ENCODE measurements around the gene HMGXB4.

HMGXB4 gene

GRCh38 chr22:35258191-35258988, 1.1 kb downstream of the HMGXB4 start:
- DNase-seq: no peak

DNA sequence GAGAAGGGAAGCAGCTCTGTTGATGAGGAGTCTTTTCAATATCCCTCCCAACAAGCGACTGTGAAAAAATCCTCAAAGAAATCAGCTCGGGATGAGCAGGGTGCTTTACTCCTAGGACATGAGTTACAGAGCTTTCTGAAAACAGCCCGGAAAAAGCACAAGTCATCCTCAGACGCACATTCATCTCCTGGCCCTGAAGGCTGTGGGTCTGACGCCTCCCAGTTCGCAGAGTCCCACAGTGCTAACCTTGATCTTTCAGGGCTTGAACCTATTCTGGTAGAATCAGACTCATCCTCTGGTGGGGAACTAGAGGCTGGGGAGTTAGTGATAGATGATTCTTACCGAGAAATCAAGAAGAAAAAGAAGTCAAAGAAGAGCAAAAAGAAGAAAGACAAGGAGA, 7.7 kb downstream of the HMGXB4 start:
- no peak for DNase-seq

DNA sequence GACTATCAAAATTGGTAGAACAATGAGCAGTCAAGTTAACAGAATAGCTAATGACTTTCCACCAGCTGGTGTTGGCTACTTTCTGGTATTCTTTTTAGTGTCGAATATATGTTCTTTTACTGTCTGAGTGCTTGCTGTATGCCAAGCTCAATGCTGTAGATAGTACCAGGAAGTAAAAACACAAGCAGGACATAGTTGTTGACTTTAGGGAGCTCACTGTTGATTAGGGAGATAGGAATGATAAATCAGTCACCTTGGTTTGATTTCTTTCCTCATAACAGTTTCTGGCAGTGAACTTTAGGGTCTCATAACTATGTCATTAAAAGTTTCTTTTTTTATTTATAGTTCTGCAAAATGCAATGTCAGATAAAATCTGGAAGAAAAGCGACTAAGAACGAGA, 9.0 kb downstream of the HMGXB4 start:
- DNase-seq: no peak

GRCh38 chr22:35269630-35270029, 12.3 kb downstream of the HMGXB4 start:
- no peak for DNase-seq

DNA sequence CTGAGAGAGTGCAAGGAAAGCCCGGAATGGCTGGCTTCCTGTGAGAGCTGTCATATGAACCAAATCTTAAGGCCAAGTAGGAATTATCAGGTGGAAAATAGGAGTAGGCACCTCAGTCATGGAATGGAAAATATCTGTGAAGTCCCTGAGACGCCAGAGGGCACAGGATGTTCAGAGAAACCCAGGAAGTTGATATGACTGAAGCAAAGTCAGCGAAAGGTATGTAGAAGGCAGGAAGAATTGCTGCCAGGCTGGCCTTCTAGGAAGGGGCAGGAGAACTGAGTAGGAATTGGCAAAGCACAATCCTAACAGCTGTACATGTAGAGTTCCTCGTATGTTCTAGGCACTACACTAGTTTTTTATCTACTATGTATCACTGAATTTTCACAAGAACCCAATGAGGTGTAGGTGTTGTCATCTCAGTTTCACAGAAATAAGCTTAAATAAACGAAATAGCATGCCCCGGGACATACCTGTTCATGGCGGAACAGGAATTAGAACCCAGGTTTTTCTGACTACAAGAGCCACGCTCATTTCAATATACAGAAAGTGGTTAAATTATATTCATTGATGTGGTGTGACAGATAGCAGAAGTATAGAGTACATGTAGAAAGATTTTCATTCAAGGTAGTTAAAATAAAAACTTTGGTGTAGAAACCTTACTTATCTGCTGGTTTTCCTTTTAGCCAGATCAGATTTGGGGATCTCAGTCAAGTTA, 17.0 kb downstream of the HMGXB4 start:
- DNase-seq: no peak

DNA sequence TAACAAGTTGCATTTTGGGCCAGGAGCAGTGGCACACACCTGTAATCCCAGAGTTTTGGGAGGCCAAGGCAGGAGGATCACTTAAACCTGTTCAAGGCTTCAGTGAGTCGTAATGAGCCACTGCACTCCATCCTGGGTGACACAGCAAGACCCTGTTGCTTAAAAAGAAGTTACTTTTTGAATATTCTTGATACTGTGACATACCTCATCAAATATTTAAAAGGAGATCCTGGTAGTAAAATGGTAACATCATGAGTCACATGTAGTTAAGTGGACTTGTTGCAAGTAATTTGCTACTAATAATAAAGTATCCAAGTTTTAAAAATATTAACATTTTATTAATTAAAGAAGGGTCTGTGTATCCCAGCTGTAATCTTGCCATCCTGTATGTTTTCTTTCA, 18.3 kb downstream of the HMGXB4 start:
- no peak for DNase-seq

- DNase-seq: no peak
Measured at GRCh38 chr22:35276019-35276418, 18.7 kb downstream of the HMGXB4 start.

DNA sequence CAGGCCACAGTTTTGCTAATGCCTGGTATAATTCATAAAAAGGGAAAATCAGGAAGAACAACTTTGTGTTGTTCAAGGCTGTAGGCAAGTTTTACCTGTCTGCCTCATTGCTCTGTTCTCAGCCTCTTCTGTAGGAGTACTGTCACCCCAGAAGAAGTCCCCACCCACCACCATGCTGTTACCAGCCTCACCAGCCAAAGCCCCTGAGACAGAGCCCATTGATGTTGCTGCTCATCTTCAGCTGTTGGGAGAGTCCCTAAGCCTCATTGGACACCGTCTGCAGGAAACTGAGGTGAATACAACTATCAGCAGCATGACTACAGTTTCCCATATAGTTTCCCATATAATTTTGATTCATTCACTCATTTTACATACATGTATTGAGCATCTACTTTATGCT, 30.8 kb downstream of the HMGXB4 start:
- DNase-seq: no peak

- DNase-seq: no peak
Measured at GRCh38 chr22:35292786-35293185, 35.5 kb downstream of the HMGXB4 start.

- DNase-seq: no peak
Measured at GRCh38 chr22:35296051-35296450, 38.8 kb downstream of the HMGXB4 start.

DNA sequence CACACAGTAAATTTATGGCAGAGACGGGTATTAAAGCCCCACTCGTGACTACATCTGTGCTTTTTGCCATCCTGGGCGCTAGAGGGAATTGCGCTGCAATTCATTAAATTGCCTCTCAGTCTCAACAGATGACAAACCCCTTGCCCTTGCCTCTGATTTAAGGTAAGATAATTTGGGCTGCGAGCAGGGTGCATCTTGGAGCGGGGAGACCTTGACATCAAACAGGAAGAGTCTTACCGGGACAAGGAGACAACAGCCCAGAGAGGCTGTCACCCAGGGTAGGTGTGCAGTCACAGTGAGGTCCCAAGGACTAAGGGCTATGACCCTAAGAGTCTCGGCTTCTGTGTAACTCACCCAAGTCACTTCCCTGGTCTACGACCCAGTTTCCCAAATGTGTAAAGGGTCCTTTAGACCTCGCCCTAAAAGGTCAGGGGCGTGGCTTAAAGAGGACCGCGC, 42.0 kb downstream of the HMGXB4 start:
- peak; percentile 7 for DNase-seq

GRCh38 chr22:35299673-35300499, 42.6 kb downstream of the HMGXB4 start, which contains the start of gene TOM1:
Gene TOM1, plus strand, starts transcription at chr22:35299894. Its CDS starts 35 bp downstream, at chr22:35299929.
- peak; percentile 89 for DNase-seq

DNA sequence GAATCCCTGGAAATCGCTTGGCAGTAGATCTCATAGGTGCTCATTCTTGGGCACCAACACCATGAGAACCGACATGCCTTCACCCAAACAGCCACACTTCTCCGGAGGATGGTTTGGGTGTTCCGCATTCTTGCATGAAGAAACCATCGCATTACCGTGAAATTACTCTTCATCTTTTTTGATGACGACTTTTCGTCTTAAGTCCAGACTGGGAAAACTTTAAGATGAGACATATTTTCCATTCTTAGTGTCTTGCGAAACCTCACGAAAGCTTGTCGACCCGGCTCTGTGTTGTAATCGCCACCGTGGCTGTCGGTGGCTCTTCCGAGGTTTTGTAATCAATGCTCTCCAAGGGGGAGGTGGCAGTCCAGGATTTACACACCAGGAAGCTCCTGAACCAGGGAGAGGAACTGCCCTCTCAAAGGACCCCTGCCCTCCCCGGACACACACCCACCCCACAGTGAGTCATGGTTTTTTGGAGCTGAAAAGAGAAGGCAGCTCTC, 44.1 kb downstream of the HMGXB4 start:
- DNase-seq: no peak

- no peak for DNase-seq
Measured at GRCh38 chr22:35303029-35303624, 45.8 kb downstream of the HMGXB4 start.

DNA sequence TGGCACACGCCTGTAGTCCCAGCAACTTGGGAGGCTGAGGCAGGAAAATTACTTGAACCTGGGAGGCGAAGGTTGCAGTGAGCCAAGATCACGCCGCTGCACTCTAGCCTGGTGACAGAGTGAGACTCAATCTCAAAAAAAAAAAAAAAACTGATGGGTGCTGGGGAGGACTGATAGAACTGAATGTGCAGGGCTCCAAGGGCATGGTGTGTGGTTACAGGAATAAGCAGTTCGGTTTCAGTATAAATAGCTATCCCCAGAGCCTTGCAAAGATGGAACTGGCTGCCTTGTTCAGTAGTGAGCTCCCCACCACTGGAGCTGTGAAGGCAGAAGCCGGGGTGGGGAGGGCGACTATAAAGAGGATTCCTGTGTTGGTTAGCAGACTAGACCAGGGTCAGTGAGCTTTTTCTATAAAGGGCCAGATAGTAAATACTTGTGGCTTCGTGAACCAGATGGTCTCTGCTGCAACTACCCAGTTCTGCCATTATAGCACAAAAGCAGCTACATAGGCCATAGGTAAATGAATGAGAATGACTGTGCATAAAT, 48.3 kb downstream of the HMGXB4 start:
- no peak for DNase-seq

DNA sequence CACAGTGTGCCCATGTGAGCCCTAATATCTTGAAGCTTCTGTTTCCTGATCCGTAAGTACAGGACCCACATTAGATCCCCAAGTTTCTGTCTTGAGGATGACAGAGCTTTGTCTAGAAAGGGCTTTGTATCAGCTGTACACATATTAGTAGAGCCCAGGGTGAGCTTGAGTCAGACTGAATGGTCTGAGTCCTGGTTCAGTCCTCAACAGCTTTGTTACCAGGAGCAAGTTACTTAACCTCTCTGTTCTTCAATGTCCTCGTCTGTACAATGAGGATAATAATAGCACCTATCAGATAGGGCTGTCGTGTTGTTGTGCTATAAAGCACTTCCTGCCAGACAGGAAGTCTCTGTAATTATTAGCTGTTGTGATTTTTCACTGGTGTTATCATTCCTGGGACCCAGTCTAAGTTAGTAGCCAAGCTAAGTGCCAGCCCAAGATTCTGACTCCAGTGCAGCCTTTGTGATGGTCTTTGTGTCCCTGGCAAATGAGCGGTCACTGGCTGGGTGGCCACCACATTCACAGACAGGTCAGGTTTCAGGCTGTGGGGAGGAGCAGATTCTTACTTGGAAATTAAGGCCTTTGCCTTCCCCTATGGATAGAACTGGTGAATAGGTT, 49.2 kb downstream of the HMGXB4 start:
- DNase-seq: no peak

- no peak for DNase-seq
Measured at GRCh38 chr22:35307372-35307771, 50.1 kb downstream of the HMGXB4 start.

- DNase-seq: no peak
Measured at GRCh38 chr22:35307892-35308291, 50.6 kb downstream of the HMGXB4 start.

DNA sequence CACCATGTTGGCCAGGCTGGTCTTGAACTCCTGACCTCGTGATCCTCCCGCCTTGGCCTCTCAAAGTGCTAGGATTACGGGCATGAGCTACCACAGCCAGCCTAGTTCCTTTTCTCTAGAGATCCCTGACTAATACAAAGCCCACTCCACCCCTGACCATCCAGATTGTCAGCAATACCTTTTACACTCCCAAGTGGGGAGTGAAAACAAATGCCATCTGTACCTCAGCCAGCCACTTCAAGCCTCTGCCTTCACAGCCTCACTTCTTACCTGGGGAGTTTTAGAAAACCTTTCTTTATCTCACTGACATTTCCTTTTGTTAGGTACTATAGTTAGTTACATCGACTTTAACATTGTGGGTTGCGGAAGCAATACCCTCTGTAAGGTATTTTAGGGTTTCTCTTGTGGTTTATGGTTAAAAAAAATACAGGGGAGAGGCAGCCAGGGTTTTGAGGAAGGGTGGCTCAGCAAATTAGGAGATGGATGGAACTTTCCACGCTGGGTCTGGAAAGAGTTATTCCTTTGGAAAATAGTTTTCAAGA, 51.3 kb downstream of the HMGXB4 start:
- peak; percentile 38 for DNase-seq

GRCh38 chr22:35310556-35311550, 53.6 kb downstream of the HMGXB4 start:
- no peak for DNase-seq
